MM.1S (cell line): Measurements from ENCODE around the gene EMP2.

Experiments used
- DNase-seq: peaks from one replicate; pipeline ENCODE4 v3.0.0-alpha.2; 2015
- H2AFZ ChIP-seq: fragments of 300-600 bp; sonication (generic); 2 replicates; pipeline ENCODE4 v1.6.0; 2016; ENCODE audit warnings: antibody characterized with exemption, low read length
- H3F3A ChIP-seq: fragments of 300-600 bp; sonication (generic); 2 replicates; pipeline ENCODE4 v1.6.1; 2016; ENCODE audit warnings: mild to moderate bottlenecking, antibody characterized with exemption, low read length, moderate library complexity, mixed read lengths; ENCODE audit not compliant: insufficient read depth
- H3K27ac ChIP-seq: fragments of 300-600 bp; sonication (generic); 2 replicates; pipeline ENCODE4 v1.5.1; 2016; ENCODE audit warnings: mild to moderate bottlenecking, low read length
- H3K27me3 ChIP-seq: fragments of 300-600 bp; sonication (generic); replicated peaks from 2 replicates; pipeline ENCODE4 v1.6.0; 2016; ENCODE audit warnings: low read length; ENCODE audit not compliant: insufficient read depth
- H3K36me3 ChIP-seq: fragments of 300-600 bp; sonication (generic); replicated peaks from 2 replicates; pipeline ENCODE4 v1.6.1; 2016; ENCODE audit warnings: mild to moderate bottlenecking, low read length, mixed read lengths; ENCODE audit not compliant: insufficient read depth
- H3K4me1 ChIP-seq: fragments of 300-600 bp; sonication (generic); 2 replicates; pipeline ENCODE4 v1.6.1; 2016; ENCODE audit warnings: low read length, mixed read lengths
- H3K4me2 ChIP-seq: fragments of 300-600 bp; sonication (generic); 2 replicates; pipeline ENCODE4 v1.6.0; 2016; ENCODE audit warnings: low read depth, low read length
- H3K4me3 ChIP-seq: fragments of 300-600 bp; sonication (generic); 2 replicates; pipeline ENCODE4 v1.5.1; 2016; ENCODE audit warnings: low read length, mixed read lengths
- H3K79me2 ChIP-seq: fragments of 300-600 bp; sonication (generic); 2 replicates; pipeline ENCODE4 v1.6.1; 2016; ENCODE audit warnings: mixed run types, low read length, mixed read lengths
- H3K9ac ChIP-seq: fragments of 300-600 bp; sonication (generic); 2 replicates; pipeline ENCODE4 v1.6.1; 2016; ENCODE audit warnings: low read length, mixed read lengths
- H3K9me2 ChIP-seq: fragments of 300-600 bp; sonication (generic); replicated peaks from 2 replicates; pipeline ENCODE4 v1.6.1; 2016; ENCODE audit warnings: mild to moderate bottlenecking, low read length, mixed read lengths; ENCODE audit not compliant: insufficient read depth
- H3K9me3 ChIP-seq: fragments of 300-600 bp; sonication (generic); replicated peaks from 2 replicates; pipeline ENCODE4 v1.6.1; 2016; ENCODE audit warnings: mild to moderate bottlenecking, low read length, mixed read lengths; ENCODE audit not compliant: insufficient read depth
- H4K20me1 ChIP-seq: fragments of 300-600 bp; sonication (generic); 2 replicates; pipeline ENCODE4 v1.6.1; 2016; ENCODE audit warnings: mild to moderate bottlenecking, low read length, moderate library complexity, mixed read lengths; ENCODE audit not compliant: insufficient read depth
- CTCF ChIP-seq: fragments of 300-600 bp; sonication (generic); IDR thresholded peaks from 2 replicates; pipeline ENCODE4 v1.5.1; 2016; ENCODE audit warnings: antibody characterized with exemption, low read length, mixed read lengths
- EZH2 ChIP-seq: fragments of 300-600 bp; sonication (generic); optimal IDR thresholded peaks from 2 replicates; pipeline ENCODE3; 2017; ENCODE audit warnings: low read depth, mild to moderate bottlenecking, antibody characterized with exemption, low read length, mixed read lengths
- EZH2phosphoT487 ChIP-seq: fragments of 300-600 bp; sonication (generic); IDR thresholded peaks from 2 replicates; pipeline ENCODE4 v1.6.1; 2018; ENCODE audit warnings: antibody characterized with exemption, low read length

The EMP2 gene

DNA sequence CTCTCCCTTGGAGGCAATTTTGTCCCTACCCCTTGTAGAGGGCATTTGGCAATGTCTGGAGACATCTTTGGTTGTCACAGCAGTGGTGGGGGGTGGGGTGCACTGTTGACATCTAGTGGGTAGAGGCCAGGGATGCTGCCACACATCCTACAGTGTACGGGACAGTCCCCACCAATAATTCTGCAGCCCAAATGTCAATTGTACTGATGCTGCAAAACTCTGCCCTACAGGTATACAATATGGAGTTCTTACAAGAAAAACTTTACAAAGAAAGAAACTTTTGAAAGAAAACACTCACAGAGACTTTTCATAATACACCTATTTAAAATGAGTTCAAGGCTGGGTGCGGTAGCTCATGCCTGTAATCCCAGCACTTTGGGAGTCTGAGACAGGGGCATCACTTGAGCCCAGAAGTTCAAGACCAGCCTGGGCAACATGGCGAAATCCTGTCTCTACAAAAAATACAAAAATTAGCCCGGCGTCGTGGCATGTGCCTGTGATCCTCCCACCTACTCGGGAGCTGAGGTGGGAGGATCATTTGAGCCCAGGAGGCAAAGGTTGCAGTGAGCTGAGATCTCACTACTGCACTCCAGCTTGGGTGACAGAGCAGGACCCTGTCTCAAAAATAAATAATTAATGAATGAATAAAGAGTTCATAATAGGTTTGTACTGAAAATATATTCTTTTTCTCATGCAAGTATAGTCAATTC lies 59.4 kb downstream of the EMP2 start:
- no peak for DNase-seq

GRCh38 chr16:10519929-10520868 lies 60.2 kb downstream of the EMP2 start:
- Histone ChIP-seq H3K36me3 (no peaks in the 10 kb centered on the region), H3K27me3 (no peaks in the 10 kb centered on the region), H4K20me1 (no peaks in the 10 kb centered on the region), H3K4me3 (no peak overlapping the region), H3K9me3 (no peaks in the 10 kb centered on the region), H2AFZ (no peak overlapping the region), H3K9me2 (no peaks in the 10 kb centered on the region), H3K4me1 (peaks cover 2% of the 10 kb centered on the region), H3K9ac (no peak overlapping the region), H3F3A (no peaks in the 10 kb centered on the region), H3K4me2 (no peak overlapping the region), H3K27ac (no peak overlapping the region), H3K79me2 (no peaks in the 10 kb centered on the region)
- no peak for TF ChIP-seq CTCF
- TF ChIP-seq EZH2phosphoT487 = no peak
- TF ChIP-seq EZH2 = no peak
- no peak for DNase-seq

More for the DNA sequence above, 59.4 kb downstream of the EMP2 start:
- no peaks in the 10 kb centered on the region for H3K79me2 ChIP-seq
- H3K4me3 ChIP-seq = no peak overlapping the region
- H3K9me2 ChIP-seq = no peaks in the 10 kb centered on the region
- H3F3A ChIP-seq = no peaks in the 10 kb centered on the region
- no peaks in the 10 kb centered on the region for H3K36me3 ChIP-seq
- no peak overlapping the region for H3K27ac ChIP-seq
- H3K9me3 ChIP-seq = no peaks in the 10 kb centered on the region
- no peak overlapping the region for H3K4me2 ChIP-seq
- no peaks in the 10 kb centered on the region for H3K4me1 ChIP-seq
- TF ChIP-seq EZH2phosphoT487 (no peak), EZH2 (no peak), CTCF (no peak)
- H3K9ac ChIP-seq = no peak overlapping the region
- no peaks in the 10 kb centered on the region for H4K20me1 ChIP-seq
- no peaks in the 10 kb centered on the region for H3K27me3 ChIP-seq
- no peak overlapping the region for H2AFZ ChIP-seq

DNA sequence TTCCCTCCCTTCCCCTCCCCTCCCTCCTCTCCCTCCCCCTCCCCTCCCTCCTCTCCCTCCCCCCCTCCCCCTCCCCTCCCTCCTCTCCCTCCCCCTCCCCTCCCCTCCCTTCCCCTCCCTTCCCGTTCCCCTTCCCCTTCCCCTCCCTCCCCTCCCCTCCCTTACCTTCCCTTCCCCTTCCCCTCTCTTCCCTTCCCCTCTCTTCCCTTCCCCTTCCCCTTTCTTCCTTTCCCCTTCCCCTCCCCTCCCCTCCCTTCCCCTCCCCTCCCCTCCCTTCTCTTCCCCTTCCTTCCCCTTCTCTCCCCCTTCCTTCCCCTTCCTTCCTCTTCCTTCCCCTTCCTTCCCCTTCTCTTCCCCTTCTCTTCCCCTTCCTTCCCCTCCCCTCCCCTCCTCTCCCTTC lies 61.1 kb downstream of the EMP2 start:
- Histone ChIP-seq H4K20me1 (no peaks in the 10 kb centered on the region), H3K27ac (no peak overlapping the region), H3K4me1 (peaks cover 7% of the 10 kb centered on the region), H3K79me2 (no peaks in the 10 kb centered on the region), H3K9me2 (no peaks in the 10 kb centered on the region), H2AFZ (no peak overlapping the region), H3K27me3 (no peaks in the 10 kb centered on the region), H3K9me3 (no peaks in the 10 kb centered on the region), H3K9ac (no peak overlapping the region), H3K4me2 (no peak overlapping the region), H3F3A (0 out of 2 replicates have a peak, but pooled peaks cover 5% of the 10 kb centered on the region), H3K36me3 (no peaks in the 10 kb centered on the region), H3K4me3 (no peak overlapping the region)
- TF ChIP-seq EZH2phosphoT487 (no peak), CTCF (no peak), EZH2 (no peak)
- no peak for DNase-seq
